ENCODE measurements around the gene MEF2A.
"Not testable (repeated sequence)": the region's sequence is repeated elsewhere in the genome, so short reads cannot be mapped to it uniquely, and the experiment has no call there.

GRCh38 chr15:99734040-99734291, 168.2 kb downstream of the MEF2A start:
- not testable (repeated sequence) for TF ChIP-seq CTCF (IDR thresholded peaks at IDR 0.05; ENCODE audit: insufficient read depth, low read depth, low read length); EZH2 (IDR thresholded peaks at IDR 0.05; ENCODE audit: insufficient read depth, low read length)
